Endothelial cell of umbilical vein (primary cell): ENCODE measurements around the gene MACROD2. TPM values are rescaled to one million over a fixed set of nuclear protein-coding genes. Genes with fewer than 3 reads are reported as not detected.

Experiments
- BruUV-seq: library from RNA; stranded (reverse); fragments of 400-500 nt; replicated peaks from 2 replicates; lab custom pipeline; 2021; lab: Mats Ljungman, UMichigan
- CTCF ChIA-PET: fragments of 300-600, 350-600 bp; sonication (Branson Sonifier 250); formaldehyde crosslinking; loops from one replicate; lab custom pipeline; 2021; ENCODE audit warnings: antibody characterized with exemption, inconsistent platforms; lab: Charles Lee
- POLR2A ChIA-PET: fragments of 300-600, 350-600 bp; sonication (Branson Sonifier 250); formaldehyde crosslinking; loops from one replicate; lab custom pipeline; 2021; ENCODE audit warnings: antibody characterized with exemption, inconsistent platforms; lab: Charles Lee
- DNase-seq: peaks from one replicate; pipeline ENCODE4 v3.0.0-alpha.2; 2011; ENCODE audit warnings: low read depth, low spot score
- FAIRE-seq: peaks from 2 replicates; lab custom pipeline; 2011; peaks lifted over from hg19 to GRCh38; lab: Jason Lieb, UNC
- H2AFZ ChIP-seq: 2 replicates; pipeline ENCODE4 v1.6.0; 2012; ENCODE audit warnings: low read depth, low read length, control low read depth, inconsistent platforms
- H3K27ac ChIP-seq: 2 replicates; pipeline ENCODE4 v1.5.1; 2011; ENCODE audit warnings: low read depth, mild to moderate bottlenecking, control low read depth, low read length, moderate library complexity; ENCODE audit not compliant: insufficient read depth
- H3K27me3 ChIP-seq, 2 experiments: 2 replicates each; pipeline versions ENCODE4 v1.6.0 to v1.6.1; 2011; ENCODE audit warnings: low read length in 2 of 2, mixed read lengths in 1 of 2; ENCODE audit not compliant: control insufficient read depth in 2 of 2, insufficient read depth in 2 of 2
- H3K36me3 ChIP-seq, 2 experiments: 2 replicates in 1 of 2; 3 replicates in 1 of 2; pipeline ENCODE4 v1.5.1; 2011; ENCODE audit warnings: low read length in 2 of 2, mild to moderate bottlenecking in 1 of 2, moderate library complexity in 1 of 2; ENCODE audit not compliant: control insufficient read depth in 2 of 2, insufficient read depth in 2 of 2; ENCODE audit errors: extremely low read depth in 1 of 2
- H3K4me1 ChIP-seq: 3 replicates; pipeline ENCODE4 v1.5.1; 2011; ENCODE audit warnings: mild to moderate bottlenecking, low read length; ENCODE audit not compliant: control insufficient read depth, insufficient read depth; ENCODE audit errors: extremely low read depth
- H3K4me2 ChIP-seq: 2 replicates; pipeline ENCODE4 v1.6.1; 2011; ENCODE audit warnings: low read length, control low read depth, mixed read lengths; ENCODE audit not compliant: insufficient read depth
- H3K4me3 ChIP-seq, 3 experiments: fragments of 200-600 bp in 1 of 3; sonication (generic), shearing (Covaris generic) in 1 of 3; replicated peaks in 1 of 3; 2 replicates each; pipeline ENCODE4 v1.5.1; 2011 to 2016; ENCODE audit warnings: control low read depth in 3 of 3, low read length in 3 of 3, mild to moderate bottlenecking in 2 of 3, inconsistent platforms in 1 of 3, low read depth in 1 of 3, moderate library complexity in 1 of 3; ENCODE audit not compliant: insufficient read depth in 1 of 3
- H3K79me2 ChIP-seq: 2 replicates; pipeline ENCODE4 v1.6.0; 2012; ENCODE audit warnings: low read length, inconsistent platforms; ENCODE audit not compliant: control insufficient read depth, insufficient read depth
- H3K9ac ChIP-seq: replicated peaks from 2 replicates; pipeline ENCODE3; 2011; ENCODE audit warnings: low read length, control low read depth; ENCODE audit not compliant: insufficient read depth; ENCODE audit errors: extremely low read depth
- H3K9me1 ChIP-seq: replicated peaks from 3 replicates; pipeline ENCODE4 v1.6.0; 2011; ENCODE audit warnings: mild to moderate bottlenecking, low read length; ENCODE audit not compliant: control insufficient read depth, insufficient read depth; ENCODE audit errors: extremely low read depth
- H3K9me3 ChIP-seq: replicated peaks from 2 replicates; pipeline ENCODE4 v1.5.1; 2012; ENCODE audit warnings: low read length, inconsistent platforms; ENCODE audit not compliant: control insufficient read depth, insufficient read depth
- H4K20me1 ChIP-seq: replicated peaks from 2 replicates; pipeline ENCODE3; 2011; ENCODE audit warnings: mild to moderate bottlenecking, low read length; ENCODE audit not compliant: control insufficient read depth, insufficient read depth; ENCODE audit errors: extremely low read depth
- CTCF ChIP-seq, 2 donors: IDR thresholded peaks; 1 replicate in 1 of 2; 2 replicates in 1 of 2; pipeline ENCODE4 v1.5.1; 2011; ENCODE audit warnings: low read length in 2 of 2, mild to moderate bottlenecking in 2 of 2, moderate library complexity in 2 of 2, control low read depth in 1 of 2, inconsistent platforms in 1 of 2, low read depth in 1 of 2; ENCODE audit not compliant: insufficient read depth in 1 of 2; ENCODE audit errors: extremely low read depth in 1 of 2
- EZH2 ChIP-seq: IDR thresholded peaks from 2 replicates; pipeline ENCODE4 v1.6.1; 2012; ENCODE audit warnings: borderline replicate concordance, low read depth, mild to moderate bottlenecking, moderate library complexity, low read length, inconsistent platforms; ENCODE audit not compliant: severe bottlenecking
- FOS ChIP-seq: IDR thresholded peaks from 2 replicates; pipeline ENCODE4 v1.6.1; 2011; ENCODE audit warnings: mild to moderate bottlenecking, low read length, moderate library complexity, borderline replicate concordance; ENCODE audit not compliant: insufficient read depth
- GATA2 ChIP-seq: IDR thresholded peaks from 2 replicates; pipeline ENCODE4 v1.7.0; 2011; ENCODE audit warnings: low read depth, mild to moderate bottlenecking, moderate library complexity, mixed read lengths, low read length; ENCODE audit not compliant: insufficient read length, insufficient read depth
- JUN ChIP-seq: IDR thresholded peaks from 2 replicates; pipeline ENCODE4 v1.6.1; 2011; ENCODE audit warnings: borderline replicate concordance, low read depth; ENCODE audit not compliant: insufficient read length, insufficient read depth
- MAX ChIP-seq: IDR thresholded peaks from 2 replicates; pipeline ENCODE4 v1.6.1; 2011; ENCODE audit not compliant: insufficient read depth, insufficient read length
- MYC ChIP-seq: IDR thresholded peaks from one replicate; pipeline ENCODE4 v1.6.1; 2011; ENCODE audit warnings: mild to moderate bottlenecking, low read depth, low read length
- POLR2A ChIP-seq: IDR thresholded peaks from 2 replicates; pipeline ENCODE4 v1.6.1; 2012; ENCODE audit warnings: low read depth, mild to moderate bottlenecking, control low read depth, low read length
- POLR2AphosphoS5 ChIP-seq: IDR thresholded peaks from 2 replicates; pipeline ENCODE4 v1.6.1; 2012; ENCODE audit warnings: low read depth, mild to moderate bottlenecking, control low read depth, low read length, moderate library complexity; ENCODE audit not compliant: insufficient read depth
- dilution Hi-C: fragments of 300-500 bp; cut with MboI; formaldehyde crosslinking; loops from one replicate; pipeline ENCODE4 v1.15.0; 2019; ENCODE audit warnings: low sequenced_read_pairs; ENCODE audit not compliant: extremely low pct_ligation_motif_present
- intact Hi-C: fragments of 100-400 bp; cut with micrococcal nuclease; formaldehyde crosslinking; loops from one replicate; pipeline ENCODE4 v1.10.0; 2022
- polyA plus RNA-seq, 4 experiments: library from polyadenylated mRNA; depleted of rRNA in 3 of 4; stranded (reverse) in 3 of 4; unstranded in 1 of 4; fragments of >200 nt; gene quantifications; 2 replicates each; pipeline versions ENCODE4 v1.2.1 to v1.2.3, GENCODE V29; 2011 to 2012; ENCODE audit warnings: missing spikeins in 1 of 4
- total RNA-seq: library from RNA; stranded (reverse); gene quantifications from 2 replicates; pipeline ENCODE4 v1.2.3, GENCODE V29; 2021

The MACROD2 gene
- total and polyA plus RNA-seq, 2 donors (not counting 3 experiments of a cell fraction or from before 2014, with no cell fraction given): 0.11 to 0.73 TPM

- Histone ChIP-seq H3K9me1 (no peaks in the 10 kb centered on the region), H3K27ac (no peak overlapping the region), H3K4me3 (no peak overlapping the region), H4K20me1 (no peaks in the 10 kb centered on the region), H3K27me3 (peaks cover 0 to 1% of the 10 kb centered on the region in 2 experiments), H3K79me2 (no peaks in the 10 kb centered on the region), H2AFZ (no peak overlapping the region), H3K9me3 (no peaks in the 10 kb centered on the region), H3K4me1 (no peaks in the 10 kb centered on the region), H3K4me2 (no peak overlapping the region), H3K36me3 (no peaks in the 10 kb centered on the region), H3K9ac (no peak overlapping the region)
- CTCF ChIA-PET: interaction anchor here (0.6 to 1.1 kb wide), 2 partner anchors 9 to 892 kb away, joined by 3 read pairs; no protein-coding TSS in a partner anchor
- BruUV-seq: no TSS peak
- FAIRE-seq (peak; percentile 50), DNase-seq (no peak)
- dilution Hi-C loops (no loop called here), intact Hi-C loops (no loop called here)
- TF ChIP-seq POLR2AphosphoS5 (no peak), MYC (no peak), CTCF (IDR thresholded peaks at IDR 0.05; ENCODE audit: extremely low read depth in 1 of 2, insufficient read depth in 1 of 2, low read depth in 1 of 2, low read length in 2 of 2) (no peak), JUN (no peak), POLR2A (no peak), FOS (no peak), MAX (no peak), EZH2 (no peak), GATA2 (no peak)
- POLR2A ChIA-PET: no interaction called here
Measured at GRCh38 chr20:14344746-14345145, 349.4 kb downstream of the MACROD2 start.
